Right renal cortex interstitium (tissue), 3 donors: ENCODE results near the gene ITPKA. TPM values are rescaled to one million over a fixed set of nuclear protein-coding genes. Genes with fewer than 3 reads are reported as not detected.

Source experiments
- DNase-seq, 3 donors: peaks; one replicate each; pipeline ENCODE4 v3.0.0-alpha.2; 2013; ENCODE audit warnings: low read depth in 3 of 3, low spot score in 2 of 3
- polyA plus RNA-seq, 3 donors: library from polyadenylated mRNA; unstranded; fragments of 120-200 nt; gene quantifications; one replicate each; pipeline ENCODE4 v1.2.1, GENCODE V29; 2013; ENCODE audit not compliant: insufficient read length in 3 of 3

ITPKA gene
- polyA plus RNA-seq, 3 donors = 0.42 to 0.68 (median 0.50) TPM

GRCh38 chr15:41507820-41508290 lies 14.2 kb downstream of the ITPKA start:
- DNase-seq = no peak

DNA sequence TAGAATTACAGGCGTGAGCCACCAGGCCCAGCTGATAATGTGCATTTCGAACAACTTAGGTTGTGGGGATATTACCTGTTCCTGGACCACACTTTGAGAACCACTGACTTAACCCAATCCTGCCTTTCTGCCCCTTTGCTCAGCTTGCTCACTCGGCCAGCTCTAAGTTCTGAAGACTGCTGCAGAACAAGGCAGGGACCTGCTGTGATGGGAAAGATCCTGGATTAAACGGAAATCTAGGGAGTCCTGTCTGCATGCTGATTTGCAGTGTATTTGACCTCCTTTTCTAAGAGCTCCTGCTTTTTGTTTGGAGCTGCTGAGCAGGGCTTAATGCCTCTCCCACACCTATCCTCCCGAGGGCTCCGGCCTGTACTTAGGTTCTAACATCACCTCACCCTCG lies 17.1 kb downstream of the ITPKA start:
- no peak for DNase-seq

GRCh38 chr15:41511331-41511898 lies 17.7 kb downstream of the ITPKA start:
- no peak for DNase-seq

- DNase-seq = no peak
These were observed 18.3 kb downstream of the ITPKA start for GRCh38 chr15:41511899-41512369.

DNA sequence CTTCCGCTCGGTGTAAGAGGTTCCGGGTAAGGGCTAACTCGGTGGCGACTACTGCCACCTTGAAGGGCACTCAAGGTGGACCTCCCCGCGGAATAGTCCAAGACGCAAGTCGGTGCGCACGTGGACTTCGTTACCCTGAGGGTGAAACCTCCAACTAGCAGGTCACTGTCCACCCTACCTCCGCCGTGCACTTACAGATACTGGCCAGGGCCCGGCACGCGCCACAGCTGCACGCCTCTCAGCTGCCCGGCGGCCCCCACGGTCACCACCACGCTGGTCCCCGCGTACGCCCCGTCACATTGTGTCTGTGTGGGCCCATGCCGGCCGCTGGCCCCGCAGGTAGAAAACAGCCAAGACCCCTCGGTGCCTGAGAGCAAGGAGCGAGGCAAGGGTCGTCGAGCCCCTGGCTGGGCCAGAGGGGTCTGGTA lies 18.9 kb downstream of the ITPKA start:
- DNase-seq = no peak

DNA sequence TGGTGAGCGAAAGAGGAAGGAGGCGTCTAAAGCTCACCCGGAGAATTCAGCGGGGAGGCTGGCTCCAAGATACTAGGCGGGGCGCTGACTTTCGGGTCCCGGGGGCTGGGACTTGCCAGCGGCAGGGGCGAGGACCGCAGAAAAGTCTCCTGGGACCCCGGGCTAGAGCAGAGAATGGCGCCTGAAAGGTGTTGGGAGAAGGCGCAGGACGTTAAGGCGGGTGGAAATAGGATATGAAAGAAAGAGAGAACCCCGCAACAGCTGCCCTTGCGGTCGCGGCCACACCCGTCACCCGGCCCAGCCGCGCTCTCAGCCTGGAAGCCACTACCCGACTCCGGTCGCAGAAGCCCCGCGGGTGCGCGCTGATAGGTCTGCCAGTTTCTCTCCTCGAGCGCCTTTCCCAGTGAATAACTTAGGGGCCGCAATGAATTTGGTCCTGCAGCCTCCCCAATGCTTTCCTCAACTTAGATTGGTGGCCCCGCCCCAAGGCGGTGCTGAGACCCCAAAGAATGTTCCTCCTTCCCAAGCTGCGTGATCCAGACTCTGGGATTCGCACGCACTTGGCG lies 19.3 kb downstream of the ITPKA start:
- no peak for DNase-seq

DNA sequence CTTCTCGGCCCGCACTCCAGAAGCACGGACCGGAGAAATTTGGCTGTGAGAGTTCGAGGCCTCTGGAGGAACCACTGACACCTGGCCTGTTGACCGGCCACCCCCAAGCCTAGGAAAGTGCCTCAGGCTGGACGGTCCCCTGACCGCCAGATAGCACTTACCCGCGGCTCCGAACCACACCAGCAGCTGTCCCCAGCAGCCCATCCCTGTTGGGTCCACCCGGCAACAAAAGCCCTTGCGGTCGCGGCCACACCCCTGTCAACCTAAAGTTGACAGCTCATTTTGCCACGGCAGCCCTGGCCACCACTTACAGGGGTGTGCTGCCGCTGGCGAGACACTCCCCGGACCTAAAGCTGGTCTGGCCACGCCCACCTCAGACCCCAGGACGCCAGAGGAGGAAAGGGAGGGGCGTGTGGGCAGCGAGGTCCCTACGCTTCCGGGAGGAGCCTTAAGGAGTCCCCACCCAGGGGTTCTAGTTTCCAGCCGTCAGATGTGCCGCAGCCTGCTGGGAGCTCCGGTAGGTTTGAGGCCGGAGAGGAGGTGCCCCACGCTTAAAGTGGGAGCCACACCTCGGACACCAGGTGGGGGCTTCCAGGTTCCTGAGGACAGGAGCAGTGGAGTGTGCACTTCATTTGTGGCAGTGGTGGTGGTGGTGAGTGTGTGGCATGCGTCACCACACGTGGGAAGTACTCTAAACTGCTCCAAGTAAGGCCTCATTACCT lies 20.0 kb downstream of the ITPKA start, which contains the start of gene LTK:
Gene LTK (minus strand): TSS at position 322 of the 722 bp plus-strand sequence. CDS start 118 bp downstream, at position 204.
- no peak for DNase-seq

GRCh38 chr15:41517895-41518449 lies 24.3 kb downstream of the ITPKA start:
- no peak for DNase-seq

DNA sequence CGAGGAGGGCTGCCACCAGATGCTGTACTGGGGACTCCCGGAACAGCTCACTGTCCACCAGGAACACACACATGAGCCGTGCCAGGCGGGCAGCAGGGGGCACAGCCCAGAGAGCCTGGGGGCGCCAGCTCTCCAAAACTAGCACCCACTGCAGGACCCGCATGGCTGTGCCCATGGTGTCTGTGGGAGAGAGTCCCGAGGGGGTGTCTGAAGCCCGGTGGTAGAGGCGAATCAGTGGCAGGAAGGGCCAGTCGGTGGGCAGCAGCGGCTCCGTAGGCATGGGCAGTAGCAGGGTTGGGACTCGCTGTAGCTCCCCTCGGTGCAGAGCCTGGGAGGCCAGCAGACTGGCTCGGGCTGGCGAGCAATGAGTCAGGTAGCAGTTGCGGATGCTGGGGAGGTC lies 27.0 kb downstream of the ITPKA start:
- no peak for DNase-seq

DNA sequence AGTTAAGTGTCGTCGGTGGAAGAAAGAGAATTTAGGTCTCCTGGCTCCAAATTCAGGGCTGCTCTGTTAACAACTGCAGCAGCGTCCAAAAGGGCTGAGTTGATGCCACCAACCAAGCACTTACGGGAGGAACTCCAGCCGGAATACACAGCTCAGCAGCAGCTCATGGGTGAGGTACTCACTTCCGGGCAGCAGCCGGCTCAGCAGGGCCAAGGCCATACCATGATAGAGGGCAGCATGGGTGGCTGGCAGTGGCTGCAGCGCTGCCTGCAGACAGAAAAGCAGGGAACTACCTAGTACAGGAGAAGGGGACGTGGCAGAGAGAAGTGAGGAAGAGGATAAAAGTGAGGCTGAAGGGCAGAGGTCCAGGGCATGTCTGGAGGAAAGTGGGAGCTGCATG lies 27.9 kb downstream of the ITPKA start:
- DNase-seq = no peak

GRCh38 chr15:41523097-41523496 lies 29.4 kb downstream of the ITPKA start:
- no peak for DNase-seq

- DNase-seq = no peak
These were observed 36.8 kb downstream of the ITPKA start for GRCh38 chr15:41530363-41530956.

- no peak for DNase-seq
These were observed 41.9 kb downstream of the ITPKA start for GRCh38 chr15:41535544-41535943.

GRCh38 chr15:41536866-41537265 lies 43.2 kb downstream of the ITPKA start:
- DNase-seq = no peak

DNA sequence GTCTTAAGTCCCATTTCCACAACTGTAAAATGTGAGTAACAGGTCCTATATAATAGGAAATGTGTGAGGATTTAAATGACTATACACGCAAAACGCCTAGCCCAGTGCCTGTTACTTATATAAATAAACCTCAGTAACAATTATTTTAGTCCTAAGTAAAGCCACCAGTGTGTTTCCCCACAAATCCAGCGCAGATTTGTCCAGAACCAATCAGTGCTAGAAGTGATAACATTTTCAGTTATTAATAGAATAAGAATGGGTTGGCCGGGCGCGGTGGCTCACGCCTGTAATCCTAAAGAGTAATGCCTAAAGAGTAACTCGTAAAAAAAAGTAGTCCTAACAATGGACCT lies 49.8 kb downstream of the ITPKA start:
- DNase-seq = no peak

DNA sequence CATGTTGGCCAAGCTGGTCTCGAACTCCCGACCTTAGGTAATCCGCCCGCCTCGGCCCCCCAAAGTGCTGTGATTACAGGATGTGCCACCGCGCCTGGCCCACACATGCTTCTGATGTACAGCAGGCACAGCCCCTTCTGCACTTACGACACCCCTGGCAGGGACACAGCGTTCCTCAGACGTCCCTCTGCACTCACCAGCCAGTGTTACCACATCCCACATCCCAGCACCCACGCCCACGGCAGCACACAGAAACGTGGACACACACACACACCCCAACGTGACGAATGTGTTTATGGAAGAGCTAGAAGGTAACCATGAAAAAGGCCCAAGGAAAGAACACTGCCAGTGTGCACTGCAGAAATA lies 51.0 kb downstream of the ITPKA start:
- DNase-seq = no peak

- no peak for DNase-seq
These were observed 51.5 kb downstream of the ITPKA start for GRCh38 chr15:41545218-41545617.

GRCh38 chr15:41546851-41547786 lies 53.4 kb downstream of the ITPKA start:
- no peak for DNase-seq

DNA sequence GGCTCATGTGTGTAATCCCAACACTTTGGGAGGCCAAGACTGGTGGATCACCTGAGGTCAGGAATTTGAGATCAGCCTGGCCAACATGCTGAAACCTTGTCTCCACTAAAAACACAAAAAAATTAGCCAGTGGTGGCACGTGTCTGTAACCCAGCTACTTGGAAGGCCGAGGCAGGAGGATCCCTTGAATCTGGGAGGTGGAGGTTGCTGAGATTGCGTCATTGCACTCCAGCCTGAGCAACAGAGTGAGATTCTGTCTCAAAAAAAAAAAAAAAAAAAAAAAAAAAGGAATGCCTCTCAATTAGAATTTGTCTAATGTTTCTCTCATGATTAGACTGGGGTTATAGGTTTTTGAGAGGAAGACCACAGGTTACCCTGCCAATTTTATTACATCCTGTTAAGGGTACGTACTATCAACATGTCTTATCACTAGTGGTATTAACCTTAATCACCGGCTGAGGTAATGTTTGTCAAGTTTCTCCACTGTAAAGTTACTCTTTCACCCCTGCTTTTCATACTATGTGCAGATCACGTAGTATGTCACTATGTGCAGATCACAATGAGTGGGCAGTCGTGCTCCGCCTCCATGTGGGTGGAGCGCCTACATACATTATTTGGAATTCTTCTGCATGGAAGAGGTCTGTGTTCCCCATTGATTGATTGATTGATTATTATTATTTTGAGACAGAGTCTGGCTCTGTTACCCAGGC lies 56.5 kb downstream of the ITPKA start:
- DNase-seq = no peak
